HepG2 (cell line): Measurements from ENCODE around the gene POLRMT. TPM values are rescaled to one million over a fixed set of nuclear protein-coding genes. Genes with fewer than 3 reads are reported as not detected.

Experiments used
- ARNT2 ChIP-seq: sonication (generic); formaldehyde crosslinking; IDR thresholded peaks from 2 replicates; pipeline ENCODE4 v1.8.0; 2022; ENCODE audit warnings: mild to moderate bottlenecking, low read depth, missing genetic modification reagents, moderate library complexity
- ATF7-NPFF ChIP-seq: sonication (generic); formaldehyde crosslinking; IDR thresholded peaks from 2 replicates; pipeline ENCODE4 v1.8.1; 2023; ENCODE audit warnings: mild to moderate bottlenecking, low read depth, missing genetic modification reagents, moderate library complexity
- CBX5 ChIP-seq: sonication (generic); formaldehyde crosslinking; IDR thresholded peaks from 2 replicates; pipeline ENCODE4 v1.4.0; 2020; ENCODE audit warnings: missing genetic modification reagents, borderline replicate concordance
- DNMT1 ChIP-seq: sonication (generic); formaldehyde crosslinking; IDR thresholded peaks from 2 replicates; pipeline ENCODE4 v1.5.1; 2020; ENCODE audit warnings: mild to moderate bottlenecking, missing genetic modification reagents
- DR1 ChIP-seq: sonication (generic); formaldehyde crosslinking; IDR thresholded peaks from 2 replicates; pipeline ENCODE4 v1.8.0; 2021; ENCODE audit warnings: mild to moderate bottlenecking, missing genetic modification reagents, inconsistent platforms
- EED ChIP-seq: sonication (generic); formaldehyde crosslinking; IDR thresholded peaks from 2 replicates; pipeline ENCODE4 v1.5.0; 2020; ENCODE audit warnings: mild to moderate bottlenecking, missing genetic modification reagents
- MAF1 ChIP-seq: sonication (generic); formaldehyde crosslinking; IDR thresholded peaks from 2 replicates; pipeline ENCODE4 v1.5.0; 2020; ENCODE audit warnings: missing genetic modification reagents, borderline replicate concordance
- MTF2 ChIP-seq: sonication (generic); formaldehyde crosslinking; IDR thresholded peaks from 2 replicates; pipeline ENCODE4 v1.5.0; 2020; ENCODE audit warnings: missing genetic modification reagents, borderline replicate concordance
- MZF1 ChIP-seq: sonication (generic); formaldehyde crosslinking; IDR thresholded peaks from 2 replicates; pipeline ENCODE4 v1.8.1; 2023; ENCODE audit warnings: mild to moderate bottlenecking, missing genetic modification reagents, borderline replicate concordance
- PHF8 ChIP-seq: sonication (generic); formaldehyde crosslinking; IDR thresholded peaks from 2 replicates; pipeline ENCODE4 v1.5.0; 2020; ENCODE audit warnings: missing genetic modification reagents
- POGK ChIP-seq: sonication (generic); formaldehyde crosslinking; conservative IDR thresholded peaks from 2 replicates; pipeline ENCODE4 v1.8.0; 2022; ENCODE audit warnings: mild to moderate bottlenecking, moderate library complexity, missing genetic modification reagents
- TGIF2 ChIP-seq: IDR thresholded peaks from 2 replicates; pipeline ENCODE4 v1.6.1; 2016; ENCODE audit warnings: control low read depth, missing compliant biosample characterization
- TRIM22 ChIP-seq: fragments of 450-650 bp; IDR thresholded peaks from 2 replicates; pipeline ENCODE4 v1.6.1; 2017
- UBTF ChIP-seq: sonication (generic); formaldehyde crosslinking; IDR thresholded peaks from 2 replicates; pipeline ENCODE4 v1.4.0; 2020; ENCODE audit warnings: mild to moderate bottlenecking, missing genetic modification reagents
- ZFP36 ChIP-seq: fragments of 150-350 bp; IDR thresholded peaks from 2 replicates; pipeline ENCODE4 v1.6.1; 2018; ENCODE audit warnings: borderline replicate concordance, low read length, low read depth; ENCODE audit not compliant: partially characterized antibody
- ZNF264 ChIP-seq: sonication (generic); formaldehyde crosslinking; IDR thresholded peaks from 2 replicates; pipeline ENCODE4 v1.4.0; 2020; ENCODE audit warnings: missing genetic modification reagents
- ZNF296 ChIP-seq: sonication (generic); formaldehyde crosslinking; conservative IDR thresholded peaks from 2 replicates; pipeline ENCODE4 v1.5.0; 2020; ENCODE audit warnings: mild to moderate bottlenecking, missing genetic modification reagents
- ZNF546 ChIP-seq: sonication (generic); formaldehyde crosslinking; conservative IDR thresholded peaks from 2 replicates; pipeline ENCODE4 v1.8.1; 2023; ENCODE audit warnings: mild to moderate bottlenecking, missing genetic modification reagents
- ZNF564 ChIP-seq: sonication (generic); formaldehyde crosslinking; IDR thresholded peaks from 2 replicates; pipeline ENCODE4 v1.8.1; 2023; ENCODE audit warnings: mild to moderate bottlenecking, missing genetic modification reagents
- ZNF569 ChIP-seq: sonication (generic); formaldehyde crosslinking; IDR thresholded peaks from 2 replicates; pipeline ENCODE4 v1.5.0; 2020; ENCODE audit warnings: mild to moderate bottlenecking, missing genetic modification reagents, moderate library complexity, borderline replicate concordance
- ZNF639 ChIP-seq: conservative IDR thresholded peaks from 2 replicates; pipeline ENCODE4 v1.6.1; 2018; ENCODE audit warnings: missing genetic modification reagents
- ZSCAN21 ChIP-seq: sonication (generic); formaldehyde crosslinking; IDR thresholded peaks from 2 replicates; pipeline ENCODE4 v1.8.0; 2022; ENCODE audit warnings: mild to moderate bottlenecking, missing genetic modification reagents, moderate library complexity, borderline replicate concordance
- polyA plus RNA-seq, 8 experiments: library from polyadenylated mRNA; depleted of rRNA in 3 of 8; stranded (reverse) in 7 of 8; unstranded in 1 of 8; fragments of >200 nt; fragmentation: Illumina TruSeq in 4 of 8; extraction: Trizol in 4 of 8; gene quantifications; 2 replicates each; pipeline versions ENCODE4 v1.2.1 to v1.2.3, GENCODE V29; 2011 to 2016; ENCODE audit warnings: low read depth in 4 of 8, missing spikeins in 1 of 8, mixed read lengths in 1 of 8; ENCODE audit not compliant: insufficient read depth in 1 of 8
- total RNA-seq, 5 experiments: library from RNA; depleted of rRNA; stranded (reverse); fragments of >200 nt; fragmentation: Illumina TruSeq; extraction: Trizol; gene quantifications; 2 replicates each; pipeline ENCODE4 v1.2.3, GENCODE V29; 2016; ENCODE audit warnings: low read depth in 1 of 5

POLRMT gene
- total and polyA plus RNA-seq, 2 of the 13 experiments (the other 11 are each of a cell fraction or from before 2014, with no cell fraction given) = 78.0 to 101 TPM

- TF ChIP-seq CBX5 (CRISPR knock-in tag) = no peak
- no peak; the same call in 1 of the 2 replicates for TF ChIP-seq ARNT2 (CRISPR knock-in tag)
- TF ChIP-seq ZNF546 (CRISPR knock-in tag) = 0 out of 2 replicates have a peak, but pooled peaks have one; percentile 13
- no peak for TF ChIP-seq TRIM22
- no peak for TF ChIP-seq ZNF569
- peak; percentile 66; the same call in 1 of the 2 replicates for TF ChIP-seq ZSCAN21
- peak; percentile 84 for TF ChIP-seq ATF7-NPFF
- peak; percentile 57; the same call in 1 of the 2 replicates for TF ChIP-seq ZNF639
- no peak for TF ChIP-seq ZFP36
- no peak for TF ChIP-seq MZF1 (CRISPR knock-in tag)
- peak; percentile 65 for TF ChIP-seq PHF8 (CRISPR knock-in tag)
- 0 out of 2 replicates have a peak, but pooled peaks have one; percentile 21 for TF ChIP-seq DNMT1
- 0 out of 2 replicates have a peak, but pooled peaks have one; percentile 15 for TF ChIP-seq UBTF
- TF ChIP-seq MTF2 = 0 out of 2 replicates have a peak, but pooled peaks have one; percentile 17
- 0 out of 2 replicates have a peak, but pooled peaks have one; percentile 21 for TF ChIP-seq EED (CRISPR knock-in tag)
- no peak for TF ChIP-seq ZNF296
- no peak for TF ChIP-seq DR1 (CRISPR knock-in tag)
- TF ChIP-seq ZNF564 (CRISPR knock-in tag) = 0 out of 2 replicates have a peak, but pooled peaks have one; percentile 27
- 0 out of 2 replicates have a peak, but pooled peaks have one; percentile 25 for TF ChIP-seq POGK
- TF ChIP-seq MAF1 = no peak
- TF ChIP-seq TGIF2 = peak; percentile 2; the same call in 1 of the 2 replicates
- TF ChIP-seq ZNF264 = no peak
Observed at GRCh38 chr19:679418-680286, 46.3 kb upstream of the POLRMT start (continued).
